Smooth muscle cell (in vitro differentiated cells): Measurements from ENCODE around the gene BCAP31. TPM values are rescaled to one million over a fixed set of nuclear protein-coding genes. Genes with fewer than 3 reads are reported as not detected.
A peak's percentile ranks its signal among the peaks of the same experiment; 100 is the strongest.

ENCODE experiments used
- DNase-seq: peaks from one replicate; lab custom pipeline; 2025; ENCODE audit not compliant: unreplicated experiment; lab: John Stamatoyannopoulos, UW
- H2AFZ ChIP-seq: fragments of 200-600 bp; sonication (generic); 2 replicates; pipeline ENCODE4 v1.6.0; 2016; ENCODE audit warnings: antibody characterized with exemption, low read depth, mild to moderate bottlenecking
- H3F3A ChIP-seq: fragments of 200-600 bp; sonication (generic); 2 replicates; pipeline ENCODE4 v1.6.0; 2017; ENCODE audit warnings: antibody characterized with exemption, low read depth
- H3K27ac ChIP-seq: fragments of 200-600 bp; sonication (generic); 2 replicates; pipeline ENCODE4 v1.5.1; 2016; ENCODE audit warnings: low read depth, mild to moderate bottlenecking
- H3K27me3 ChIP-seq: fragments of 200-600 bp; sonication (generic); 2 replicates; pipeline ENCODE4 v1.6.1; 2016; ENCODE audit warnings: low read depth, mild to moderate bottlenecking
- H3K36me3 ChIP-seq: fragments of 200-600 bp; sonication (generic); 2 replicates; pipeline ENCODE4 v1.5.1; 2016; ENCODE audit warnings: low read depth
- H3K4me1 ChIP-seq: fragments of 200-600 bp; sonication (generic); 2 replicates; pipeline ENCODE4 v1.5.1; 2016; ENCODE audit warnings: low read depth
- H3K4me2 ChIP-seq: fragments of 200-600 bp; sonication (generic); 2 replicates; pipeline ENCODE4 v1.6.0; 2016; ENCODE audit warnings: mild to moderate bottlenecking
- H3K4me3 ChIP-seq: fragments of 200-600 bp; sonication (generic); 2 replicates; pipeline ENCODE4 v1.5.1; 2016; ENCODE audit warnings: mild to moderate bottlenecking
- H3K79me2 ChIP-seq: fragments of 200-600 bp; sonication (generic); 2 replicates; pipeline ENCODE4 v1.6.0; 2016; ENCODE audit warnings: low read depth, mild to moderate bottlenecking
- H3K9ac ChIP-seq: fragments of 200-600 bp; sonication (generic); 2 replicates; pipeline ENCODE4 v1.6.0; 2016; ENCODE audit warnings: low read depth
- H3K9me3 ChIP-seq: fragments of 200-600 bp; sonication (generic); replicated peaks from 2 replicates; pipeline ENCODE4 v1.5.1; 2016; ENCODE audit warnings: low read depth
- H4K20me1 ChIP-seq: fragments of 200-600 bp; sonication (generic); 2 replicates; pipeline ENCODE4 v1.6.0; 2016; ENCODE audit warnings: low read depth
- WGBS: methylation state at CpG from one replicate; pipeline ENCODE4 v1.1.7; 2016; ENCODE audit warnings: low lambda C conversion rate; 5-methylcytosine and 5-hydroxymethylcytosine counted together
- polyA plus RNA-seq: library from polyadenylated mRNA; unstranded; fragments of >200 nt; fragmentation: Nextera tagmentation; extraction: Ambion mirVana; gene quantifications from 2 replicates; pipeline ENCODE4 v1.2.1, GENCODE V29; 2016
- total RNA-seq: library from RNA; depleted of rRNA; stranded (reverse); fragments of >200 nt; gene quantifications from 2 replicates; pipeline ENCODE4 v1.2.3, GENCODE V29; 2014
- TF ChIP-seq, protein P1 (sequence below): fragments of 200-600 bp; sonication (generic); IDR thresholded peaks from 2 replicates; pipeline ENCODE4 v1.5.1; 2017; ENCODE audit warnings: borderline replicate concordance, mild to moderate bottlenecking, antibody characterized with exemption; ENCODE audit not compliant: insufficient read depth, poor library complexity, severe bottlenecking

BCAP31 gene
- total and polyA plus RNA-seq, 2 experiments from 2014 or later, result 139 to 207 TPM

DNA sequence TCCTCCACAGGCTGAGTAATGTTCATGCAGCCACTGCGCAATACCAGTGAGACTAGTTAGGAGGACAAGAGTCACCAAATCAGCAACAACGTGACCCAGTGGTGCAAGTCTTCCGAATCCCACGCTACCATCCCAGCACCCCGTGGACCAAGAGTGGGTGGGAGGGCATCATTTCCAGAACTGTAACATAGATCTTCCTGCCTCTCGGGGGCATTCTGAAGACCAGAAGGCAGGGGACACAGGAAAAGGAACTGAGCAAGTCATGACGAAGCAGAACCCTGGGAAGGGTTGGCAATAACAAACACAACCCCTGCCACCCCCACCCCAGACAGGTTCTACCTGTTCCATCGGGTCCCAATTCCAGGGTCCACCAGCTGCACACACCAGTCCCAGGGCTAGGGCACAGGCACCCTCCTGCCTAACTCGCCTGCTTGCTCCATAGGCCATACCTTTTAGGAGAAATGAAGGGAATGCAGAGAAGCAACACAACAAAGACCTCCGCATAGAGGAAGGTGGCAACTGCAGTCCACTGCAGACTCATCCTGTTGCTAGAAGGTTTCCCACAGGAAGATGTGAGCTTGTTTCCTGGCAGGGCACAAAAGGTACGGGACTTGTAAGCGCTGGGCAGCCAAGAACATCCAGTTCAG is 1.4 kb downstream of the BCAP31 start:
- Histone ChIP-seq H3K4me3 (peak overlapping the region; percentile 72), H3K36me3 (no peaks in the 10 kb centered on the region), H4K20me1 (peaks cover 26% of the 10 kb centered on the region), H3K9me3 (no peaks in the 10 kb centered on the region), H3K27me3 (no peaks in the 10 kb centered on the region), H3K79me2 (peaks cover 26% of the 10 kb centered on the region), H3K9ac (peak overlapping the region; percentile 69), H3K4me1 (peaks cover 12% of the 10 kb centered on the region), H3K27ac (peak overlapping the region; percentile 70), H2AFZ (no peak overlapping the region), H3K4me2 (peak overlapping the region; percentile 86), H3F3A (no peaks in the 10 kb centered on the region)
- no peak for DNase-seq
- WGBS, result 69% methylated on average over 12 of the region's 12 CpGs
- TF ChIP-seq, protein P1, sequence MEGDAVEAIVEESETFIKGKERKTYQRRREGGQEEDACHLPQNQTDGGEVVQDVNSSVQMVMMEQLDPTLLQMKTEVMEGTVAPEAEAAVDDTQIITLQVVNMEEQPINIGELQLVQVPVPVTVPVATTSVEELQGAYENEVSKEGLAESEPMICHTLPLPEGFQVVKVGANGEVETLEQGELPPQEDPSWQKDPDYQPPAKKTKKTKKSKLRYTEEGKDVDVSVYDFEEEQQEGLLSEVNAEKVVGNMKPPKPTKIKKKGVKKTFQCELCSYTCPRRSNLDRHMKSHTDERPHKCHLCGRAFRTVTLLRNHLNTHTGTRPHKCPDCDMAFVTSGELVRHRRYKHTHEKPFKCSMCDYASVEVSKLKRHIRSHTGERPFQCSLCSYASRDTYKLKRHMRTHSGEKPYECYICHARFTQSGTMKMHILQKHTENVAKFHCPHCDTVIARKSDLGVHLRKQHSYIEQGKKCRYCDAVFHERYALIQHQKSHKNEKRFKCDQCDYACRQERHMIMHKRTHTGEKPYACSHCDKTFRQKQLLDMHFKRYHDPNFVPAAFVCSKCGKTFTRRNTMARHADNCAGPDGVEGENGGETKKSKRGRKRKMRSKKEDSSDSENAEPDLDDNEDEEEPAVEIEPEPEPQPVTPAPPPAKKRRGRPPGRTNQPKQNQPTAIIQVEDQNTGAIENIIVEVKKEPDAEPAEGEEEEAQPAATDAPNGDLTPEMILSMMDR, result no peak

- Histone ChIP-seq H3K79me2 (peaks cover 24% of the 10 kb centered on the region), H3K27ac (no peak overlapping the region), H4K20me1 (peaks cover 33% of the 10 kb centered on the region), H3K36me3 (no peaks in the 10 kb centered on the region), H3K4me3 (no peak overlapping the region), H3K9ac (no peak overlapping the region), H3F3A (no peaks in the 10 kb centered on the region), H3K27me3 (no peaks in the 10 kb centered on the region), H3K9me3 (no peaks in the 10 kb centered on the region), H3K4me2 (no peak overlapping the region), H3K4me1 (peaks cover 12% of the 10 kb centered on the region), H2AFZ (no peak overlapping the region)
- TF ChIP-seq, protein P1, result no peak
- 71% methylated on average over 2 of the region's 2 CpGs for WGBS
- DNase-seq, result no peak
These were observed 4.5 kb downstream of the BCAP31 start for GRCh38 chrX:153719701-153720100.

- 74% methylated on average over 2 of the region's 2 CpGs for WGBS
- Histone ChIP-seq H3F3A (no peaks in the 10 kb centered on the region), H3K4me1 (peaks cover 12% of the 10 kb centered on the region), H2AFZ (no peak overlapping the region), H3K4me2 (no peak overlapping the region), H3K9me3 (no peaks in the 10 kb centered on the region), H3K27ac (no peak overlapping the region), H4K20me1 (peaks cover 33% of the 10 kb centered on the region), H3K36me3 (no peaks in the 10 kb centered on the region), H3K9ac (no peak overlapping the region), H3K27me3 (no peaks in the 10 kb centered on the region), H3K79me2 (peaks cover 24% of the 10 kb centered on the region), H3K4me3 (no peak overlapping the region)
- TF ChIP-seq, protein P1, result no peak
- no peak for DNase-seq
These were observed 4.9 kb downstream of the BCAP31 start for GRCh38 chrX:153719238-153719637.

- H3K9me3 ChIP-seq, result no peaks in the 10 kb centered on the region
- H3K36me3 ChIP-seq, result no peaks in the 10 kb centered on the region
- no peak overlapping the region for H3K27ac ChIP-seq
- H4K20me1 ChIP-seq, result peaks cover 23% of the 10 kb centered on the region
- H3K9ac ChIP-seq, result no peak overlapping the region
- no peak overlapping the region for H3K4me2 ChIP-seq
- 86% methylated on average over 9 of the region's 9 CpGs for WGBS
- peaks cover 4% of the 10 kb centered on the region for H3K4me1 ChIP-seq
- no peaks in the 10 kb centered on the region for H3F3A ChIP-seq
- H2AFZ ChIP-seq, result no peak overlapping the region
- DNase-seq, result no peak
- TF ChIP-seq, protein P1, result no peak
- H3K27me3 ChIP-seq, result no peaks in the 10 kb centered on the region
- peaks cover 16% of the 10 kb centered on the region for H3K79me2 ChIP-seq
- no peak overlapping the region for H3K4me3 ChIP-seq
These were observed 6.7 kb downstream of the BCAP31 start for GRCh38 chrX:153717445-153717844.
